Stimulated activated CD8-positive, alpha-beta memory T cell treated with anti-CD3 and anti-CD28 coated beads, Interleukin-7, amount 100 ng/mL, for 1 hour (primary cell): Measurements from ENCODE around the gene CHRNA7.
"Not testable (repeated sequence)": the region's sequence is repeated elsewhere in the genome, so short reads cannot be mapped to it uniquely, and the experiment has no call there.

Source experiments
- DNase-seq, 2 donors: peaks; one replicate each; pipeline ENCODE4 v3.0.0-alpha.2; 2020; ENCODE audit warnings: low read depth in 2 of 2

CHRNA7 gene

GRCh38 chr15:32119694-32120330, 89.5 kb downstream of the CHRNA7 start:
- no peak for DNase-seq

GRCh38 chr15:32120577-32121383, 90.5 kb downstream of the CHRNA7 start:
- no peak for DNase-seq

GRCh38 chr15:32121384-32121695, 91.0 kb downstream of the CHRNA7 start:
- no peak for DNase-seq

- no peak for DNase-seq
Observed at GRCh38 chr15:32122013-32122412, 91.7 kb downstream of the CHRNA7 start.

GRCh38 chr15:32123473-32123872, 93.2 kb downstream of the CHRNA7 start:
- DNase-seq = no peak

- DNase-seq = no peak
Observed at GRCh38 chr15:32124726-32125125, 94.4 kb downstream of the CHRNA7 start.

GRCh38 chr15:32125595-32125994, 95.3 kb downstream of the CHRNA7 start:
- no peak for DNase-seq

- DNase-seq = no peak
Observed at GRCh38 chr15:32129815-32130214, 99.5 kb downstream of the CHRNA7 start.

GRCh38 chr15:32130823-32131222, 100.5 kb downstream of the CHRNA7 start:
- DNase-seq = no peak

- DNase-seq = no peak
Observed at GRCh38 chr15:32131803-32132202, 101.5 kb downstream of the CHRNA7 start.

- DNase-seq = no peak
Observed at GRCh38 chr15:32132859-32133258, 102.5 kb downstream of the CHRNA7 start.

- no peak for DNase-seq
Observed at GRCh38 chr15:32134842-32135241, 104.5 kb downstream of the CHRNA7 start.

- no peak for DNase-seq
Observed at GRCh38 chr15:32135335-32135734, 105.0 kb downstream of the CHRNA7 start.

GRCh38 chr15:32145512-32145911, 115.2 kb downstream of the CHRNA7 start:
- not testable (repeated sequence) for DNase-seq

GRCh38 chr15:32148833-32149555, 118.7 kb downstream of the CHRNA7 start:
- no peak for DNase-seq

- no peak for DNase-seq
Observed at GRCh38 chr15:32152574-32152973, 122.3 kb downstream of the CHRNA7 start.

- not testable (repeated sequence) for DNase-seq
Observed at GRCh38 chr15:32153868-32154623, 123.7 kb downstream of the CHRNA7 start.

GRCh38 chr15:32162143-32162542, 131.8 kb downstream of the CHRNA7 start:
- not testable (repeated sequence) for DNase-seq

GRCh38 chr15:32164065-32164464, 133.8 kb downstream of the CHRNA7 start:
- not testable (repeated sequence) for DNase-seq

GRCh38 chr15:32164747-32165146, 134.4 kb downstream of the CHRNA7 start:
- not testable (repeated sequence) for DNase-seq

- DNase-seq = not testable (repeated sequence)
Observed at GRCh38 chr15:32165775-32166174, 135.5 kb downstream of the CHRNA7 start.

GRCh38 chr15:32166270-32166669, 136.0 kb downstream of the CHRNA7 start:
- not testable (repeated sequence) for DNase-seq
